HepG2 (cell line): ENCODE measurements around the gene ZC3H14. TPM values are rescaled to one million over a fixed set of nuclear protein-coding genes. Genes with fewer than 3 reads are reported as not detected.

Experiments used
- ARNT ChIP-seq: fragments of 450-650 bp; IDR thresholded peaks from 2 replicates; pipeline ENCODE4 v1.6.1; 2017
- HDAC1 ChIP-seq: sonication (generic); formaldehyde crosslinking; IDR thresholded peaks from 2 replicates; pipeline ENCODE4 v1.5.1; 2020; ENCODE audit warnings: mild to moderate bottlenecking, missing genetic modification reagents
- MXI1 ChIP-seq: IDR thresholded peaks from 3 replicates; pipeline ENCODE4 v1.6.1; 2012; ENCODE audit warnings: low read depth, low read length, inconsistent platforms, borderline replicate concordance
- NCOA1 ChIP-seq: sonication (generic); formaldehyde crosslinking; IDR thresholded peaks from 2 replicates; pipeline ENCODE4 v1.9.0; 2021; ENCODE audit warnings: missing genetic modification reagents
- NONO ChIP-seq, 2 experiments: fragments of 450-650 bp in 1 of 2; sonication (generic) in 1 of 2; formaldehyde crosslinking in 1 of 2; IDR thresholded peaks in 1 of 2; conservative IDR thresholded peaks in 1 of 2; 2 replicates each; pipeline versions ENCODE4 v1.6.1 to v1.8.0; 2017 to 2022; ENCODE audit warnings: mild to moderate bottlenecking in 1 of 2, missing genetic modification reagents in 1 of 2, moderate library complexity in 1 of 2
- PCBP2 ChIP-seq: fragments of 200-400 bp; formaldehyde crosslinking; optimal IDR thresholded peaks from 2 replicates; pipeline ENCODE3; 2018; ENCODE audit warnings: low read length, low read depth; ENCODE audit not compliant: poor library complexity, severe bottlenecking
- RAD21 ChIP-seq: fragments of 450-650 bp; formaldehyde crosslinking; IDR thresholded peaks from 2 replicates; pipeline ENCODE4 v1.5.0; 2020; ENCODE audit warnings: mild to moderate bottlenecking
- SNAPC2 ChIP-seq: sonication (generic); formaldehyde crosslinking; IDR thresholded peaks from 2 replicates; pipeline ENCODE4 v1.8.1; 2022; ENCODE audit warnings: mild to moderate bottlenecking, missing genetic modification reagents
- ZFAT ChIP-seq: sonication (generic); formaldehyde crosslinking; conservative IDR thresholded peaks from 2 replicates; pipeline ENCODE4 v1.8.1; 2023; ENCODE audit warnings: missing genetic modification reagents, inconsistent platforms
- ZFP36L1 ChIP-seq: sonication (generic); formaldehyde crosslinking; IDR thresholded peaks from 2 replicates; pipeline ENCODE4 v1.8.0; 2022; ENCODE audit warnings: mild to moderate bottlenecking, missing genetic modification reagents, moderate library complexity
- ZNF343 ChIP-seq: sonication (generic); formaldehyde crosslinking; IDR thresholded peaks from 2 replicates; pipeline ENCODE4 v1.4.0; 2020; ENCODE audit warnings: mild to moderate bottlenecking, missing genetic modification reagents
- ZNF383 ChIP-seq: sonication (generic); formaldehyde crosslinking; IDR thresholded peaks from 2 replicates; pipeline ENCODE4 v1.4.0; 2020; ENCODE audit warnings: missing genetic modification reagents, mild to moderate bottlenecking, borderline replicate concordance
- ZNF446 ChIP-seq: sonication (generic); formaldehyde crosslinking; IDR thresholded peaks from 2 replicates; pipeline ENCODE4 v1.5.0; 2020; ENCODE audit warnings: mild to moderate bottlenecking, missing genetic modification reagents
- ZNF501 ChIP-seq: sonication (generic); formaldehyde crosslinking; IDR thresholded peaks from 2 replicates; pipeline ENCODE4 v1.5.1; 2020; ENCODE audit warnings: mild to moderate bottlenecking, moderate library complexity, missing genetic modification reagents
- ZNF530 ChIP-seq: sonication (generic); formaldehyde crosslinking; IDR thresholded peaks from 2 replicates; pipeline ENCODE4 v1.5.0; 2020; ENCODE audit warnings: low read depth, mild to moderate bottlenecking, missing genetic modification reagents
- ZNF776 ChIP-seq: sonication (generic); formaldehyde crosslinking; IDR thresholded peaks from 2 replicates; pipeline ENCODE4 v1.4.0; 2020; ENCODE audit warnings: mild to moderate bottlenecking, missing genetic modification reagents
- ZNF800 ChIP-seq: sonication (generic); formaldehyde crosslinking; IDR thresholded peaks from 2 replicates; pipeline ENCODE4 v1.4.0; 2020; ENCODE audit warnings: missing genetic modification reagents
- ZSCAN21 ChIP-seq: sonication (generic); formaldehyde crosslinking; IDR thresholded peaks from 2 replicates; pipeline ENCODE4 v1.8.0; 2022; ENCODE audit warnings: mild to moderate bottlenecking, missing genetic modification reagents, moderate library complexity, borderline replicate concordance
- polyA plus RNA-seq, 8 experiments: library from polyadenylated mRNA; depleted of rRNA in 3 of 8; stranded (reverse) in 7 of 8; unstranded in 1 of 8; fragments of >200 nt; fragmentation: Illumina TruSeq in 4 of 8; extraction: Trizol in 4 of 8; gene quantifications; 2 replicates each; pipeline versions ENCODE4 v1.2.1 to v1.2.3, GENCODE V29; 2011 to 2016; ENCODE audit warnings: low read depth in 4 of 8, missing spikeins in 1 of 8, mixed read lengths in 1 of 8; ENCODE audit not compliant: insufficient read depth in 1 of 8
- total RNA-seq, 5 experiments: library from RNA; depleted of rRNA; stranded (reverse); fragments of >200 nt; fragmentation: Illumina TruSeq; extraction: Trizol; gene quantifications; 2 replicates each; pipeline ENCODE4 v1.2.3, GENCODE V29; 2016; ENCODE audit warnings: low read depth in 1 of 5
- TF ChIP-seq, protein P1 (sequence below): IDR thresholded peaks from 2 replicates; pipeline ENCODE4 v1.6.1; 2016; ENCODE audit warnings: control low read depth
- TF ChIP-seq, protein P2 (sequence below): sonication (generic); formaldehyde crosslinking; IDR thresholded peaks from 2 replicates; pipeline ENCODE4 v1.8.0; 2022; ENCODE audit warnings: mild to moderate bottlenecking, missing genetic modification reagents, moderate library complexity
- TF ChIP-seq, protein P3 (sequence below): sonication (generic); formaldehyde crosslinking; IDR thresholded peaks from 2 replicates; pipeline ENCODE4 v1.4.0; 2020; ENCODE audit warnings: mild to moderate bottlenecking, low read depth, missing genetic modification reagents

The ZC3H14 gene
- total and polyA plus RNA-seq, 2 of the 13 experiments (the other 11 are each of a cell fraction or from before 2014, with no cell fraction given), result 65.1 to 67.5 TPM

GRCh38 chr14:88562831-88563686 lies at the start of gene ZC3H14 (continued):
- TF ChIP-seq, protein P1, sequence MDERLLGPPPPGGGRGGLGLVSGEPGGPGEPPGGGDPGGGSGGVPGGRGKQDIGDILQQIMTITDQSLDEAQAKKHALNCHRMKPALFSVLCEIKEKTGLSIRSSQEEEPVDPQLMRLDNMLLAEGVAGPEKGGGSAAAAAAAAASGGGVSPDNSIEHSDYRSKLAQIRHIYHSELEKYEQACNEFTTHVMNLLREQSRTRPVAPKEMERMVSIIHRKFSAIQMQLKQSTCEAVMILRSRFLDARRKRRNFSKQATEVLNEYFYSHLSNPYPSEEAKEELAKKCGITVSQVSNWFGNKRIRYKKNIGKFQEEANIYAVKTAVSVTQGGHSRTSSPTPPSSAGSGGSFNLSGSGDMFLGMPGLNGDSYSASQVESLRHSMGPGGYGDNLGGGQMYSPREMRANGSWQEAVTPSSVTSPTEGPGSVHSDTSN (CRISPR knock-in tag), result no peak
- TF ChIP-seq SNAPC2 (CRISPR knock-in tag) (peak; percentile 80; the same call in 1 of the 2 replicates), RAD21 (CRISPR knock-in tag) (peak; percentile 44; the same call in 1 of the 2 replicates), ARNT (no peak), ZNF383 (CRISPR knock-in tag) (no peak), ZNF800 (CRISPR knock-in tag) (peak; percentile 87), ZFAT (CRISPR knock-in tag) (peak; percentile 73; the same call in 1 of the 2 replicates), PCBP2 (no peak), NONO (IDR thresholded peaks at IDR 0.05) (no peak), NONO (CRISPR knock-in tag; conservative IDR thresholded peaks at IDR 0.05) (peak; percentile 99), ZNF501 (CRISPR knock-in tag) (peak; percentile 97), NCOA1 (no peak), ZNF446 (CRISPR knock-in tag) (peak; percentile 70; the same call in 1 of the 2 replicates), HDAC1 (CRISPR knock-in tag) (peak; percentile 94), ZNF530 (CRISPR knock-in tag) (no peak), ZNF343 (CRISPR knock-in tag) (peak; percentile 72; the same call in 1 of the 2 replicates), ZSCAN21 (peak; percentile 85; the same call in 1 of the 2 replicates), ZFP36L1 (no peak), MXI1 (peak; percentile 92), ZNF776 (CRISPR knock-in tag) (peak; percentile 76; the same call in 1 of the 2 replicates)
- TF ChIP-seq, protein P2, sequence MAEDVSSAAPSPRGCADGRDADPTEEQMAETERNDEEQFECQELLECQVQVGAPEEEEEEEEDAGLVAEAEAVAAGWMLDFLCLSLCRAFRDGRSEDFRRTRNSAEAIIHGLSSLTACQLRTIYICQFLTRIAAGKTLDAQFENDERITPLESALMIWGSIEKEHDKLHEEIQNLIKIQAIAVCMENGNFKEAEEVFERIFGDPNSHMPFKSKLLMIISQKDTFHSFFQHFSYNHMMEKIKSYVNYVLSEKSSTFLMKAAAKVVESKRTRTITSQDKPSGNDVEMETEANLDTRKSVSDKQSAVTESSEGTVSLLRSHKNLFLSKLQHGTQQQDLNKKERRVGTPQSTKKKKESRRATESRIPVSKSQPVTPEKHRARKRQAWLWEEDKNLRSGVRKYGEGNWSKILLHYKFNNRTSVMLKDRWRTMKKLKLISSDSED (CRISPR knock-in tag), result 0 out of 2 replicates have a peak, but pooled peaks have one; percentile 37
- TF ChIP-seq, protein P3, sequence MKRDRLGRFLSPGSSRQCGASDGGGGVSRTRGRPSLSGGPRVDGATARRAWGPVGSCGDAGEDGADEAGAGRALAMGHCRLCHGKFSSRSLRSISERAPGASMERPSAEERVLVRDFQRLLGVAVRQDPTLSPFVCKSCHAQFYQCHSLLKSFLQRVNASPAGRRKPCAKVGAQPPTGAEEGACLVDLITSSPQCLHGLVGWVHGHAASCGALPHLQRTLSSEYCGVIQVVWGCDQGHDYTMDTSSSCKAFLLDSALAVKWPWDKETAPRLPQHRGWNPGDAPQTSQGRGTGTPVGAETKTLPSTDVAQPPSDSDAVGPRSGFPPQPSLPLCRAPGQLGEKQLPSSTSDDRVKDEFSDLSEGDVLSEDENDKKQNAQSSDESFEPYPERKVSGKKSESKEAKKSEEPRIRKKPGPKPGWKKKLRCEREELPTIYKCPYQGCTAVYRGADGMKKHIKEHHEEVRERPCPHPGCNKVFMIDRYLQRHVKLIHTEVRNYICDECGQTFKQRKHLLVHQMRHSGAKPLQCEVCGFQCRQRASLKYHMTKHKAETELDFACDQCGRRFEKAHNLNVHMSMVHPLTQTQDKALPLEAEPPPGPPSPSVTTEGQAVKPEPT (CRISPR knock-in tag), result peak; percentile 82; the same call in 1 of the 2 replicates
